Astrocyte (in vitro differentiated cells and primary cell): ENCODE measurements around the gene RNASE11.

ENCODE experiments used
- CTCF ChIP-seq: IDR thresholded peaks from 2 replicates; pipeline ENCODE4 v1.5.1; 2011; ENCODE audit warnings: low read depth, mild to moderate bottlenecking, inconsistent platforms, low read length, moderate library complexity; ENCODE audit not compliant: insufficient read depth
- EZH2 ChIP-seq: IDR thresholded peaks from 2 replicates; pipeline ENCODE4 v1.6.1; 2012; ENCODE audit warnings: mild to moderate bottlenecking, low read length, inconsistent platforms; ENCODE audit not compliant: insufficient read depth

GRCh38 chr14:20631023-20631879 is 43.5 kb upstream of the RNASE11 start:
- TF ChIP-seq CTCF (no peak), EZH2 (no peak)
